ENCODE measurements around the gene MSX1. TPM values are rescaled to one million over a fixed set of nuclear protein-coding genes. Genes with fewer than 3 reads are reported as not detected.

Gene MSX1
- total and polyA plus RNA-seq, 2 donors (not counting 3 experiments of a cell fraction or from before 2014, with no cell fraction given): 5.0 to 6.2 TPM

GRCh38 chr4:4859799-4860599 is 534 bp downstream of the MSX1 start:
- peak; percentile 14 for DNase-seq (ENCODE audit: low read depth, low spot score)
- peak overlapping the region; percentile 90 for H3K4me2 ChIP-seq (ENCODE audit: insufficient read depth, low read length)
- H4K20me1 ChIP-seq (replicated peaks; ENCODE audit: control insufficient read depth, extremely low read depth, insufficient read depth, low read length): no peaks in the 10 kb centered on the region
- BruUV-seq (replicated peaks): no TSS peak
- H3K27ac ChIP-seq (ENCODE audit: insufficient read depth, low read depth, low read length): no peak overlapping the region
- H3K9me3 ChIP-seq (replicated peaks; ENCODE audit: control insufficient read depth, insufficient read depth, low read length): no peaks in the 10 kb centered on the region
- CTCF ChIA-PET: interaction anchor here (0.8 to 1.4 kb wide), 2 partner anchors 20 to 191 kb away, joined by 3 to 4 read pairs; no protein-coding TSS in a partner anchor
- H3K9me1 ChIP-seq (replicated peaks; ENCODE audit: control insufficient read depth, extremely low read depth, insufficient read depth, low read length): no peaks in the 10 kb centered on the region
- peak overlapping the region; percentile 35 to 66 (median 61) for H3K4me3 ChIP-seq (replicated peaks in 1 of 3; ENCODE audit: insufficient read depth in 1 of 3, low read depth in 1 of 3, low read length in 3 of 3)
- intact Hi-C loops (cut with micrococcal nuclease): loop anchor here (2.0 to 10.0 kb wide), 6 partner anchors 179 to 608 kb away; no protein-coding TSS in a partner anchor
- H3K4me1 ChIP-seq (ENCODE audit: control insufficient read depth, extremely low read depth, insufficient read depth, low read length): peaks cover 15% of the 10 kb centered on the region
- H3K79me2 ChIP-seq (ENCODE audit: control insufficient read depth, insufficient read depth, low read length): no peaks in the 10 kb centered on the region
- H3K27me3 ChIP-seq (ENCODE audit: control insufficient read depth in 2 of 2, insufficient read depth in 2 of 2, low read length in 2 of 2): peaks cover 45 to 61% of the 10 kb centered on the region in 2 experiments
- peak overlapping the region; percentile 81 for H2AFZ ChIP-seq (ENCODE audit: low read depth, low read length)
- dilution Hi-C loops (cut with MboI; ENCODE audit: extremely low pct_ligation_motif_present, low sequenced_read_pairs): no loop called here
- TF ChIP-seq EZH2 (IDR thresholded peaks at IDR 0.05; ENCODE audit: borderline replicate concordance, low read depth, low read length, severe bottlenecking): peak; percentile 60
- no peak for TF ChIP-seq GATA2 (IDR thresholded peaks at IDR 0.05; ENCODE audit: insufficient read depth, insufficient read length, low read depth, low read length)
- no peak for FAIRE-seq
- H3K9ac ChIP-seq (replicated peaks; ENCODE audit: extremely low read depth, insufficient read depth, low read length): peak overlapping the region; percentile 38
- H3K36me3 ChIP-seq (ENCODE audit: control insufficient read depth in 2 of 2, extremely low read depth in 1 of 2, insufficient read depth in 2 of 2, low read length in 2 of 2): no peaks in the 10 kb centered on the region
- POLR2A ChIA-PET: no interaction called here

DNA sequence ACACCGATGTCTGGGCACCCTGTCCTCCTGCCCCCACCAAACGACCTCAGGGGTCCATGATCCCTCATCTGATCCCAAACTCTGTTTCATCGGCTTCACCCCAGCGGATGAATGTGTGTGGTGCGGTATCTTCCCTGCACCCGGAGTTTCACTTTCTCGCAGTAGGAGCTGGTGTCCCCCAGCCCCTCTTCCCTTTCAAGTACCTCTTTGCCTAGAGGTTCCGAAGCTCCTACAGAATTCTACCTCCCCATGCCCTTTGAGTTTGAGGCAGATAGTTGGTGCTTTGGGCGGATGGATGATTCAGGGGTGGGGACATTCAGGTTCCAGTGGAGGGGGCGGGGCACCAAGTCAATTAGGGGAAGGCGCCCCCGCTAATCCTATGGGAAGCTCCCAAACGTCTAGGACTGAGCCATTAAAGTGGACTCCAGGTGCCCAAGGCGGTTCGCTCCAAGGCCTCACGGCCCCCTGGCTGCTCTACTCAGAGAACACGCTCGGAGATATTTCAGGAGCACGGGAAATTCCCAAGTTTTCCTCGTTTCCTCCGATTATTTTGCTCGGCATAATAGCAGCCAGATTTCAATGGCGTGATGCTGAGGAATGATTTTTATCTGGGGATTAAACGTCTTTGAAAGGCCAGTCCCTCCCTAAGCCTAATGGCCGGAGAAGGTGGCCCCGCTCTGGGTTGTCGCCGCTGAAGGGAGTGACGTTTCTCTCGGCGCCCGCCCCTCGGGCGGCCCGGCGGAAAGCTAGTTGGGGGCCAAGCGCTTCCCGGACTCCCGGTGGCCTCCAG is 1.3 kb downstream of the MSX1 start:
- TF ChIP-seq JUN (IDR thresholded peaks at IDR 0.05; ENCODE audit: borderline replicate concordance, insufficient read depth, insufficient read length, low read depth) (no peak), FOS (IDR thresholded peaks at IDR 0.05; ENCODE audit: borderline replicate concordance, insufficient read depth, low read length) (no peak), GATA2 (IDR thresholded peaks at IDR 0.05; ENCODE audit: insufficient read depth, insufficient read length, low read depth, low read length) (no peak), MYC (IDR thresholded peaks at IDR 0.05; ENCODE audit: low read depth, low read length) (no peak), CTCF (IDR thresholded peaks at IDR 0.05; ENCODE audit: extremely low read depth in 1 of 2, insufficient read depth in 1 of 2, low read depth in 1 of 2, low read length in 2 of 2) (peak in 1 of 2 donors; percentile 4)
- H4K20me1 ChIP-seq (replicated peaks; ENCODE audit: control insufficient read depth, extremely low read depth, insufficient read depth, low read length): no peaks in the 10 kb centered on the region
- FAIRE-seq (peak; percentile 94), DNase-seq (ENCODE audit: low read depth, low spot score) (peak; percentile 51)
- peak overlapping the region; percentile 17 to 66 (median 61) for H3K4me3 ChIP-seq (replicated peaks in 1 of 3; ENCODE audit: insufficient read depth in 1 of 3, low read depth in 1 of 3, low read length in 3 of 3)
- H3K27me3 ChIP-seq (ENCODE audit: control insufficient read depth in 2 of 2, insufficient read depth in 2 of 2, low read length in 2 of 2): peaks cover 44 to 61% of the 10 kb centered on the region in 2 experiments
- H3K27ac ChIP-seq (ENCODE audit: insufficient read depth, low read depth, low read length): peak overlapping the region; percentile 27
- peaks cover 15% of the 10 kb centered on the region for H3K4me1 ChIP-seq (ENCODE audit: control insufficient read depth, extremely low read depth, insufficient read depth, low read length)
- CTCF ChIA-PET: interaction anchor here (0.8 to 1.4 kb wide), 2 partner anchors 19 to 192 kb away, joined by 3 to 4 read pairs; no protein-coding TSS in a partner anchor
- peak overlapping the region; percentile 38 for H3K9ac ChIP-seq (replicated peaks; ENCODE audit: extremely low read depth, insufficient read depth, low read length)
- H3K9me3 ChIP-seq (replicated peaks; ENCODE audit: control insufficient read depth, insufficient read depth, low read length): no peaks in the 10 kb centered on the region
- peak overlapping the region; percentile 90 for H3K4me2 ChIP-seq (ENCODE audit: insufficient read depth, low read length)
- H3K36me3 ChIP-seq (ENCODE audit: control insufficient read depth in 2 of 2, extremely low read depth in 1 of 2, insufficient read depth in 2 of 2, low read length in 2 of 2): no peaks in the 10 kb centered on the region
- peak overlapping the region; percentile 17 for H2AFZ ChIP-seq (ENCODE audit: low read depth, low read length)
- dilution Hi-C loops (cut with MboI; ENCODE audit: extremely low pct_ligation_motif_present, low sequenced_read_pairs) (no loop called here), intact Hi-C loops (cut with micrococcal nuclease) (loop anchor here (5.0 to 10.0 kb wide), 2 partner anchors 196 to 373 kb away; no protein-coding TSS in a partner anchor)
- H3K9me1 ChIP-seq (replicated peaks; ENCODE audit: control insufficient read depth, extremely low read depth, insufficient read depth, low read length): no peaks in the 10 kb centered on the region
- TSS peak; percentile 14 for BruUV-seq (replicated peaks)
- POLR2A ChIA-PET: no interaction called here
- no peaks in the 10 kb centered on the region for H3K79me2 ChIP-seq (ENCODE audit: control insufficient read depth, insufficient read depth, low read length)
